Fibroblast of lung (primary cell): ENCODE results near the gene CMC1. TPM values are rescaled to one million over a fixed set of nuclear protein-coding genes. Genes with fewer than 3 reads are reported as not detected.
A peak's percentile ranks its signal among the peaks of the same experiment; 100 is the strongest.

ENCODE experiments used
- DNase-seq, 2 donors: peaks; one replicate each; pipeline versions ENCODE4 v3.0.0 to v3.0.0-alpha.2; 2010; ENCODE audit warnings: low read depth in 2 of 2
- H2AFZ ChIP-seq: 2 replicates; pipeline ENCODE4 v1.5.1; 2012; ENCODE audit warnings: low read length, control low read depth, inconsistent platforms
- H3K27ac ChIP-seq: 2 replicates; pipeline ENCODE4 v1.5.1; 2011; ENCODE audit warnings: low read length, control low read depth; ENCODE audit not compliant: insufficient read depth
- H3K27me3 ChIP-seq: 2 replicates; pipeline ENCODE4 v1.5.1; 2011; ENCODE audit warnings: mild to moderate bottlenecking, low read length; ENCODE audit not compliant: control insufficient read depth, insufficient read depth
- H3K36me3 ChIP-seq: 2 replicates; pipeline ENCODE4 v1.5.1; 2011; ENCODE audit warnings: low read length; ENCODE audit not compliant: control insufficient read depth, insufficient read depth
- H3K4me1 ChIP-seq: 2 replicates; pipeline ENCODE4 v1.5.1; 2011; ENCODE audit warnings: low read length; ENCODE audit not compliant: control insufficient read depth, insufficient read depth; ENCODE audit errors: extremely low read depth
- H3K4me2 ChIP-seq: 2 replicates; pipeline ENCODE4 v1.5.1; 2011; ENCODE audit warnings: low read length, control low read depth; ENCODE audit not compliant: insufficient read depth; ENCODE audit errors: extremely low read depth
- H3K4me3 ChIP-seq, 4 experiments: fragments of 200-600 bp in 1 of 4; sonication (generic) in 1 of 4; replicated peaks in 1 of 4; 2 replicates each; pipeline ENCODE4 v1.5.1; 2011 to 2016; ENCODE audit warnings: low read length in 4 of 4, low read depth in 3 of 4, mild to moderate bottlenecking in 3 of 4, control low read depth in 2 of 4, inconsistent platforms in 1 of 4, mixed read lengths in 1 of 4; ENCODE audit not compliant: insufficient read depth in 1 of 4; ENCODE audit errors: control extremely low read depth in 1 of 4
- H3K79me2 ChIP-seq: 2 replicates; pipeline ENCODE4 v1.5.1; 2012; ENCODE audit warnings: mild to moderate bottlenecking, low read length, inconsistent platforms; ENCODE audit not compliant: control insufficient read depth, insufficient read depth
- H3K9ac ChIP-seq: 2 replicates; pipeline ENCODE4 v1.5.1; 2011; ENCODE audit warnings: mild to moderate bottlenecking, low read length, control low read depth; ENCODE audit not compliant: insufficient read depth
- H3K9me3 ChIP-seq: 2 replicates; pipeline ENCODE4 v1.5.1; 2012; ENCODE audit warnings: low read depth, low read length; ENCODE audit not compliant: control insufficient read depth, insufficient read depth
- H4K20me1 ChIP-seq: 2 replicates; pipeline ENCODE4 v1.5.1; 2011; ENCODE audit warnings: low read length; ENCODE audit not compliant: control insufficient read depth, insufficient read depth; ENCODE audit errors: extremely low read depth
- CTCF ChIP-seq, 2 donors: IDR thresholded peaks in 1 of 2; conservative IDR thresholded peaks in 1 of 2; 1 replicate in 1 of 2; 2 replicates in 1 of 2; pipeline ENCODE4 v1.5.1; 2011 to 2012; ENCODE audit warnings: low read length in 2 of 2, control low read depth in 1 of 2, inconsistent platforms in 1 of 2, low read depth in 1 of 2, mild to moderate bottlenecking in 1 of 2
- EZH2 ChIP-seq: IDR thresholded peaks from 2 replicates; pipeline ENCODE4 v1.5.1; 2012; ENCODE audit warnings: low read length, control low read depth, mild to moderate bottlenecking; ENCODE audit errors: missing control alignments
- polyA plus RNA-seq, 2 donors: library from polyadenylated mRNA; depleted of rRNA in 1 of 2; stranded (reverse) in 1 of 2; unstranded in 1 of 2; fragments of >200 nt; gene quantifications; 2 replicates each; pipeline ENCODE4 v1.2.1, GENCODE V29; 2011 to 2012; ENCODE audit warnings: missing spikeins in 1 of 2
- total RNA-seq: library from RNA; depleted of rRNA; stranded (reverse); fragments of >200 nt; gene quantifications from 2 replicates; pipeline ENCODE4 v1.2.1, GENCODE V29; 2014

CMC1 gene
- total and polyA plus RNA-seq, 2 donors (not counting 1 experiment from before 2014, with no cell fraction given), result 5.6 to 26.7 TPM

GRCh38 chr3:28337230-28337629, 95.8 kb downstream of the CMC1 start:
- no peaks in the 10 kb centered on the region for H3K36me3 ChIP-seq
- no peak overlapping the region for H3K9ac ChIP-seq
- no peak for DNase-seq
- peaks cover 4% of the 10 kb centered on the region for H3K79me2 ChIP-seq
- no peak for TF ChIP-seq CTCF (conservative IDR thresholded peaks at IDR 0.05 in 1 of 2, IDR thresholded peaks at IDR 0.05 in 1 of 2; ENCODE audit: low read depth in 1 of 2, low read length in 2 of 2)
- no peak for TF ChIP-seq EZH2
- no peaks in the 10 kb centered on the region for H3K27me3 ChIP-seq
- no peak overlapping the region for H3K4me3 ChIP-seq
- H4K20me1 ChIP-seq, result no peaks in the 10 kb centered on the region
- no peaks in the 10 kb centered on the region for H3K4me1 ChIP-seq
- H3K4me2 ChIP-seq, result no peak overlapping the region
- H2AFZ ChIP-seq, result no peak overlapping the region
- H3K9me3 ChIP-seq, result no peaks in the 10 kb centered on the region
- no peak overlapping the region for H3K27ac ChIP-seq

GRCh38 chr3:28343144-28343543, 101.7 kb downstream of the CMC1 start:
- Histone ChIP-seq H2AFZ (peak overlapping the region; percentile 12), H4K20me1 (no peaks in the 10 kb centered on the region), H3K9me3 (no peaks in the 10 kb centered on the region), H3K36me3 (no peaks in the 10 kb centered on the region), H3K4me3 (peak overlapping the region in 3 of 4 experiments; percentile 4 to 62 (median 43)), H3K4me2 (peak overlapping the region; percentile 30), H3K27me3 (no peaks in the 10 kb centered on the region), H3K9ac (no peak overlapping the region), H3K79me2 (peaks cover 41% of the 10 kb centered on the region), H3K27ac (peak overlapping the region; percentile 7), H3K4me1 (peaks cover 5% of the 10 kb centered on the region)
- TF ChIP-seq CTCF (conservative IDR thresholded peaks at IDR 0.05 in 1 of 2, IDR thresholded peaks at IDR 0.05 in 1 of 2; ENCODE audit: low read depth in 1 of 2, low read length in 2 of 2) (no peak), EZH2 (no peak)
- no peak for DNase-seq

GRCh38 chr3:28345690-28346089, 104.3 kb downstream of the CMC1 start:
- Histone ChIP-seq H4K20me1 (no peaks in the 10 kb centered on the region), H3K36me3 (no peaks in the 10 kb centered on the region), H3K79me2 (peaks cover 42% of the 10 kb centered on the region), H3K9me3 (no peaks in the 10 kb centered on the region), H3K4me2 (peak overlapping the region; percentile 18), H3K27ac (no peak overlapping the region), H3K4me1 (peaks cover 5% of the 10 kb centered on the region), H3K27me3 (no peaks in the 10 kb centered on the region), H2AFZ (no peak overlapping the region), H3K4me3 (peak overlapping the region in 2 of 4 experiments; percentile 79 to 99), H3K9ac (no peak overlapping the region)
- no peak for TF ChIP-seq CTCF (conservative IDR thresholded peaks at IDR 0.05 in 1 of 2, IDR thresholded peaks at IDR 0.05 in 1 of 2; ENCODE audit: low read depth in 1 of 2, low read length in 2 of 2)
- DNase-seq, result no peak
